ENCODE results near the gene LIPT2. TPM values are rescaled to one million over a fixed set of nuclear protein-coding genes. Genes with fewer than 3 reads are reported as not detected.

The LIPT2 gene
- total RNA-seq, 1 donor from 2014 or later = 4.1 TPM

GRCh38 chr11:74473382-74474173 is 19.9 kb downstream of the LIPT2 start:
- DNase-seq (no peak), ATAC-seq (ENCODE audit: low read depth) (no peak)
- no peaks in the 10 kb centered on the region for H3K4me1 Mint-ChIP-seq
- ChIA-PET CTCF (no interaction called here), POLR2A (no interaction called here)
- no peaks in the 10 kb centered on the region for H3K36me3 Mint-ChIP-seq (ENCODE audit: low read depth)
- intact Hi-C loops (cut with micrococcal nuclease) = no loop called here
- H3K27me3 Mint-ChIP-seq = peaks cover 3% of the 10 kb centered on the region
- H3K9me3 Mint-ChIP-seq = no peaks in the 10 kb centered on the region
- TF ChIP-seq, protein P1, sequence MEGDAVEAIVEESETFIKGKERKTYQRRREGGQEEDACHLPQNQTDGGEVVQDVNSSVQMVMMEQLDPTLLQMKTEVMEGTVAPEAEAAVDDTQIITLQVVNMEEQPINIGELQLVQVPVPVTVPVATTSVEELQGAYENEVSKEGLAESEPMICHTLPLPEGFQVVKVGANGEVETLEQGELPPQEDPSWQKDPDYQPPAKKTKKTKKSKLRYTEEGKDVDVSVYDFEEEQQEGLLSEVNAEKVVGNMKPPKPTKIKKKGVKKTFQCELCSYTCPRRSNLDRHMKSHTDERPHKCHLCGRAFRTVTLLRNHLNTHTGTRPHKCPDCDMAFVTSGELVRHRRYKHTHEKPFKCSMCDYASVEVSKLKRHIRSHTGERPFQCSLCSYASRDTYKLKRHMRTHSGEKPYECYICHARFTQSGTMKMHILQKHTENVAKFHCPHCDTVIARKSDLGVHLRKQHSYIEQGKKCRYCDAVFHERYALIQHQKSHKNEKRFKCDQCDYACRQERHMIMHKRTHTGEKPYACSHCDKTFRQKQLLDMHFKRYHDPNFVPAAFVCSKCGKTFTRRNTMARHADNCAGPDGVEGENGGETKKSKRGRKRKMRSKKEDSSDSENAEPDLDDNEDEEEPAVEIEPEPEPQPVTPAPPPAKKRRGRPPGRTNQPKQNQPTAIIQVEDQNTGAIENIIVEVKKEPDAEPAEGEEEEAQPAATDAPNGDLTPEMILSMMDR (IDR thresholded peaks at IDR 0.05) = no peak
- H3K27ac Mint-ChIP-seq = no peak overlapping the region
- H3K4me3 Mint-ChIP-seq = no peak overlapping the region

- Mint-ChIP-seq H3K27me3 (peaks cover 10% of the 10 kb centered on the region), H3K4me1 (peaks cover 2% of the 10 kb centered on the region), H3K9me3 (no peaks in the 10 kb centered on the region), H3K27ac (no peak overlapping the region), H3K4me3 (no peak overlapping the region), H3K36me3 (ENCODE audit: low read depth) (no peaks in the 10 kb centered on the region)
- DNase-seq (no peak), ATAC-seq (ENCODE audit: low read depth) (no peak)
- CTCF ChIA-PET = no interaction called here
- intact Hi-C loops (cut with micrococcal nuclease) = no loop called here
- TF ChIP-seq, protein P1 (IDR thresholded peaks at IDR 0.05) = no peak
- POLR2A ChIA-PET = interaction anchor here (1.0 kb wide), 1 partner anchor 22 kb away, joined by 7 read pairs; the partner anchor contains the start of gene LIPT2
Measured at GRCh38 chr11:74471668-74472429, 21.7 kb downstream of the LIPT2 start.

- Mint-ChIP-seq H3K27ac (no peak overlapping the region), H3K4me3 (no peak overlapping the region), H3K27me3 (peaks cover 18% of the 10 kb centered on the region), H3K36me3 (ENCODE audit: low read depth) (no peaks in the 10 kb centered on the region), H3K9me3 (no peaks in the 10 kb centered on the region), H3K4me1 (peaks cover 2% of the 10 kb centered on the region)
- ChIA-PET POLR2A (no interaction called here), CTCF (no interaction called here)
- intact Hi-C loops (cut with micrococcal nuclease) = no loop called here
- TF ChIP-seq, protein P1 (IDR thresholded peaks at IDR 0.05) = no peak
- DNase-seq (no peak), ATAC-seq (ENCODE audit: low read depth) (no peak)
Measured at GRCh38 chr11:74471037-74471436, 22.5 kb downstream of the LIPT2 start.

DNA sequence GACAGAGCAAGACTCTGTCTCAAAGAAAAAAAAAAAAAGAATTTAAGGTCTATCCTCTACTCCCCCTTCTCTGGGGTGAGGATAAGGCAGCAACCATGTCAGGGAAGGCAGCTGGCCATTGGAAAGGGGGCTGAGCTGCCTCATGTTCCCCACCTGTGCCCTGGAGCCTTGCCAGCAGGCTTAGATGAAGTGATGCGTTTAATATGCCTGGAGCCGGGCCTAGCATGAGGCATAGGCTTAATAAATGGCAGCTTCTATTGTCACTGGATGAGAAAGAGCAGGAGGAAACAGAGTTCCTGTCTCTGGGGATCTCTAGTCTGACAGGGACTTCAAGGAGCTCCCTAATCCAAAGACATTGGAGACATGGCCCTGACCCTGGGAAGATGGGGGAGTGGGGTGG is 23.0 kb downstream of the LIPT2 start:
- H3K4me1 Mint-ChIP-seq = peaks cover 2% of the 10 kb centered on the region

GRCh38 chr11:74468936-74469335 is 24.6 kb downstream of the LIPT2 start:
- Mint-ChIP-seq H3K27ac (no peak overlapping the region), H3K9me3 (no peaks in the 10 kb centered on the region), H3K36me3 (ENCODE audit: low read depth) (no peaks in the 10 kb centered on the region), H3K27me3 (peaks cover 28% of the 10 kb centered on the region), H3K4me3 (no peak overlapping the region), H3K4me1 (peaks cover 2% of the 10 kb centered on the region)
- DNase-seq (no peak), ATAC-seq (ENCODE audit: low read depth) (no peak)
- TF ChIP-seq, protein P1 (IDR thresholded peaks at IDR 0.05) = no peak
- intact Hi-C loops (cut with micrococcal nuclease) = no loop called here
- ChIA-PET CTCF (no interaction called here), POLR2A (no interaction called here)

More for the DNA sequence above, 23.0 kb downstream of the LIPT2 start:
- DNase-seq = no peak
- ChIA-PET POLR2A (no interaction called here), CTCF (no interaction called here)
- peaks cover 22% of the 10 kb centered on the region for H3K27me3 Mint-ChIP-seq
- no peak overlapping the region for H3K27ac Mint-ChIP-seq
- H3K36me3 Mint-ChIP-seq (ENCODE audit: low read depth) = no peaks in the 10 kb centered on the region
- intact Hi-C loops (cut with micrococcal nuclease) = no loop called here
- ATAC-seq (ENCODE audit: low read depth) = no peak
- TF ChIP-seq, protein P1 (IDR thresholded peaks at IDR 0.05) = no peak
- no peak overlapping the region for H3K4me3 Mint-ChIP-seq
- no peaks in the 10 kb centered on the region for H3K9me3 Mint-ChIP-seq

Measured in activated B cell treated with CpG ODN at 0.5 μM for 24 hours (primary cell).